HCT116 (cell line): ENCODE results near the gene WWTR1. TPM values are rescaled to one million over a fixed set of nuclear protein-coding genes. Genes with fewer than 3 reads are reported as not detected.

ENCODE experiments used
- ATAC-seq: fragments of 200-7000 bp; cut with Tn5 transposase; 2 replicates; pipeline ENCODE4 v1.9.1; 2020; ENCODE audit warnings: mild to moderate bottlenecking, moderate library complexity
- BruUV-seq: library from RNA; stranded (reverse); fragments of 400-500 nt; replicated peaks from 2 replicates; lab custom pipeline; 2021; lab: Mats Ljungman, UMichigan
- CTCF ChIA-PET: fragments of 300-600 bp; sonication (Branson Sonifier 250); formaldehyde crosslinking; loops from one replicate; lab custom pipeline; 2021; ENCODE audit warnings: antibody characterized with exemption; lab: Charles Lee
- POLR2A ChIA-PET: fragments of 300-600, 350-600 bp; sonication (Branson Sonifier 250); formaldehyde crosslinking; loops from one replicate; lab custom pipeline; 2021; ENCODE audit warnings: antibody characterized with exemption; lab: Charles Lee
- RAD21 ChIA-PET, 2 experiments: fragments of 300-600 bp; sonication (Branson Sonifier 250); formaldehyde crosslinking; loops; one replicate each; lab custom pipeline; 2023; ENCODE audit warnings: low total read pairs in 2 of 2; ENCODE audit not compliant: uncharacterized antibody in 2 of 2, unreplicated experiment in 2 of 2, low non-redundant PET in 1 of 2; lab: Charles Lee
- DNase-seq: peaks from one replicate; pipeline ENCODE4 v3.0.0-alpha.2; 2010; ENCODE audit warnings: low read depth, low spot score
- H2AFZ ChIP-seq: fragments of 200-600 bp; shearing (Covaris generic), sonication (generic); 2 replicates; pipeline ENCODE4 v1.6.1; 2017; ENCODE audit warnings: low read depth, mixed run types, mixed read lengths, antibody characterized with exemption, low read length; ENCODE audit not compliant: poor library complexity, severe bottlenecking
- H3K27ac ChIP-seq: 2 replicates; pipeline ENCODE4 v1.5.1; 2012; ENCODE audit warnings: low read depth, low read length
- H3K27me3 ChIP-seq: fragments of 200-600 bp; sonication (generic); 2 replicates; pipeline ENCODE4 v1.6.1; 2016; ENCODE audit warnings: mixed run types, low read length, mixed read lengths; ENCODE audit not compliant: insufficient read depth
- H3K36me3 ChIP-seq, 2 experiments: fragments of 200-500 bp in 1 of 2; fragments of 200-600 bp in 1 of 2; sonication (Bioruptor generic) in 1 of 2; sonication (generic) in 1 of 2; 2 replicates each; pipeline versions ENCODE4 v1.5.1 to v1.6.1; 2014 to 2016; ENCODE audit warnings: low read length in 2 of 2, inconsistent platforms in 1 of 2, mixed read lengths in 1 of 2, mixed run types in 1 of 2; ENCODE audit not compliant: insufficient read depth in 2 of 2, control insufficient read depth in 1 of 2
- H3K4me1 ChIP-seq, 2 experiments: fragments of 200-600 bp in 1 of 2; sonication (generic) in 1 of 2; 2 replicates each; pipeline versions ENCODE4 v1.5.1 to v1.6.1; 2012 to 2017; ENCODE audit warnings: low read length in 2 of 2, inconsistent platforms in 1 of 2, mild to moderate bottlenecking in 1 of 2, mixed read lengths in 1 of 2, mixed run types in 1 of 2, moderate library complexity in 1 of 2; ENCODE audit not compliant: insufficient read depth in 2 of 2, control insufficient read depth in 1 of 2
- H3K4me2 ChIP-seq: fragments of 200-600 bp; sonication (generic); 2 replicates; pipeline ENCODE4 v1.6.1; 2017; ENCODE audit warnings: mixed run types, low read length, mixed read lengths
- H3K4me3 ChIP-seq, 2 experiments: fragments of 200-600 bp in 1 of 2; sonication (generic) in 1 of 2; replicated peaks in 1 of 2; 2 replicates each; pipeline ENCODE4 v1.5.1; 2011 to 2016; ENCODE audit warnings: low read length in 2 of 2, control low read depth in 1 of 2, low read depth in 1 of 2, mild to moderate bottlenecking in 1 of 2, mixed read lengths in 1 of 2, mixed run types in 1 of 2
- H3K79me2 ChIP-seq: fragments of 200-600 bp; sonication (generic); 2 replicates; pipeline ENCODE4 v1.6.1; 2017; ENCODE audit warnings: mild to moderate bottlenecking, mixed run types, low read length, moderate library complexity, mixed read lengths; ENCODE audit not compliant: insufficient read depth
- H3K9ac ChIP-seq: fragments of 200-600 bp; sonication (generic); 2 replicates; pipeline ENCODE4 v1.6.1; 2016; ENCODE audit warnings: low read length, mixed read lengths
- H3K9me2 ChIP-seq: fragments of 200-600 bp; sonication (generic), shearing (Covaris generic); 2 replicates; pipeline ENCODE4 v1.6.1; 2017; ENCODE audit warnings: mixed run types, mild to moderate bottlenecking, moderate library complexity; ENCODE audit not compliant: insufficient read depth
- H3K9me3 ChIP-seq, 2 experiments: fragments of 200-500 bp in 1 of 2; fragments of 200-600 bp in 1 of 2; sonication (Bioruptor generic) in 1 of 2; sonication (generic) in 1 of 2; 2 replicates each; pipeline ENCODE4 v1.6.1; 2014 to 2017; ENCODE audit warnings: low read length in 2 of 2, mixed read lengths in 2 of 2, inconsistent platforms in 1 of 2, low read depth in 1 of 2, mild to moderate bottlenecking in 1 of 2, mixed run types in 1 of 2, moderate library complexity in 1 of 2; ENCODE audit not compliant: control insufficient read depth in 1 of 2, insufficient read depth in 1 of 2
- H4K20me1 ChIP-seq: fragments of 200-600 bp; sonication (generic), shearing (Covaris generic); 2 replicates; pipeline ENCODE4 v1.6.1; 2017; ENCODE audit warnings: mixed run types, mild to moderate bottlenecking, moderate library complexity; ENCODE audit not compliant: insufficient read depth
- EGR1 ChIP-seq: IDR thresholded peaks from 2 replicates; pipeline ENCODE4 v1.6.1; 2012; ENCODE audit warnings: low read depth
- FOSL1 ChIP-seq: IDR thresholded peaks from 2 replicates; pipeline ENCODE4 v1.6.1; 2012; ENCODE audit warnings: low read depth
- MAX ChIP-seq: IDR thresholded peaks from 2 replicates; pipeline ENCODE4 v1.6.1; 2012
- POLR2A ChIP-seq: IDR thresholded peaks from 2 replicates; pipeline ENCODE4 v1.7.0; 2011; ENCODE audit warnings: borderline replicate concordance; ENCODE audit not compliant: insufficient read depth, insufficient read length; ENCODE audit errors: extremely low read depth
- SP1 ChIP-seq: IDR thresholded peaks from 2 replicates; pipeline ENCODE4 v1.6.1; 2012; ENCODE audit warnings: low read depth
- SRF ChIP-seq: IDR thresholded peaks from 2 replicates; pipeline ENCODE4 v1.6.1; 2012; ENCODE audit warnings: low read depth
- TCF7L2 ChIP-seq: IDR thresholded peaks from 2 replicates; pipeline ENCODE4 v1.7.0; 2011; ENCODE audit warnings: borderline replicate concordance, inconsistent platforms; ENCODE audit not compliant: insufficient read depth, insufficient read length; ENCODE audit errors: extremely low read depth
- YY1 ChIP-seq: IDR thresholded peaks from 2 replicates; pipeline ENCODE4 v1.6.1; 2011; ENCODE audit warnings: low read length, low read depth, moderate library complexity, mild to moderate bottlenecking; ENCODE audit not compliant: insufficient replicate concordance; ENCODE audit errors: extremely low read depth
- ZBTB33 ChIP-seq: IDR thresholded peaks from 2 replicates; pipeline ENCODE4 v1.6.1; 2011; ENCODE audit warnings: mild to moderate bottlenecking, low read length, moderate library complexity; ENCODE audit not compliant: insufficient replicate concordance; ENCODE audit errors: extremely low read depth
- ZNF274 ChIP-seq: fragments of 200-500 bp; sonication (Bioruptor generic); IDR thresholded peaks from 2 replicates; pipeline ENCODE4 v1.6.1; 2014; ENCODE audit warnings: mild to moderate bottlenecking, low read depth, low read length, inconsistent platforms
- intact Hi-C: fragments of 100-400 bp; cut with micrococcal nuclease; formaldehyde crosslinking; loops from 2 replicates; pipeline ENCODE4 v1.10.0; 2022
- total RNA-seq: library from RNA; stranded (reverse); gene quantifications from one replicate; pipeline ENCODE4 v1.2.1, GENCODE V29; 2021; ENCODE audit not compliant: unreplicated experiment
- TF ChIP-seq, protein P1 (sequence below), 3 experiments: fragments of 200-600 bp in 1 of 3; sonication (generic) in 1 of 3; IDR thresholded peaks in 2 of 3; conservative IDR thresholded peaks in 1 of 3; 2 replicates each; pipeline ENCODE4 v1.5.1; 2012 to 2017; ENCODE audit warnings: low read depth in 2 of 3, low read length in 2 of 3, antibody characterized with exemption in 1 of 3, borderline replicate concordance in 1 of 3, control low read depth in 1 of 3, mild to moderate bottlenecking in 1 of 3, mixed read lengths in 1 of 3, mixed run types in 1 of 3, moderate library complexity in 1 of 3; ENCODE audit not compliant: insufficient read depth in 1 of 3

The WWTR1 gene
- total RNA-seq, 1 experiment from 2014 or later = 46.9 TPM

GRCh38 chr3:149506965-149507364 lies 150.9 kb downstream of the WWTR1 start:
- no peaks in the 10 kb centered on the region for H3K9me3 ChIP-seq
- no peaks in the 10 kb centered on the region for H3K9me2 ChIP-seq
- ATAC-seq = no peak
- CTCF ChIA-PET = interaction anchor here (1.1 kb wide), 1 partner anchor 246 kb away, joined by 3 read pairs; no protein-coding TSS in a partner anchor
- H3K36me3 ChIP-seq = no peaks in the 10 kb centered on the region
- H3K4me3 ChIP-seq = no peak overlapping the region
- POLR2A ChIA-PET = no interaction called here
- no peak overlapping the region for H3K4me2 ChIP-seq
- intact Hi-C loops = no loop called here
- RAD21 ChIA-PET = no interaction called here
- H3K27me3 ChIP-seq = no peaks in the 10 kb centered on the region
- no peaks in the 10 kb centered on the region for H3K4me1 ChIP-seq
- H3K9ac ChIP-seq = no peak overlapping the region
- H2AFZ ChIP-seq = no peak overlapping the region
- H3K79me2 ChIP-seq = no peaks in the 10 kb centered on the region
- H3K27ac ChIP-seq = no peak overlapping the region
- H4K20me1 ChIP-seq = no peaks in the 10 kb centered on the region
- BruUV-seq = no TSS peak
- no peak for DNase-seq
- no peak for TF ChIP-seq SRF
- no peak for TF ChIP-seq EGR1
- no peak for TF ChIP-seq SP1
- TF ChIP-seq MAX = no peak
- no peak for TF ChIP-seq ZBTB33
- no peak for TF ChIP-seq YY1
- TF ChIP-seq FOSL1 = no peak

GRCh38 chr3:149506540-149506939 lies 151.3 kb downstream of the WWTR1 start:
- ATAC-seq = no peak
- no peak overlapping the region for H2AFZ ChIP-seq
- no peak overlapping the region for H3K27ac ChIP-seq
- H3K4me2 ChIP-seq = no peak overlapping the region
- no peaks in the 10 kb centered on the region for H3K9me3 ChIP-seq
- no peaks in the 10 kb centered on the region for H3K9me2 ChIP-seq
- no peak overlapping the region for H3K9ac ChIP-seq
- no peaks in the 10 kb centered on the region for H4K20me1 ChIP-seq
- H3K79me2 ChIP-seq = no peaks in the 10 kb centered on the region
- no peak for TF ChIP-seq TCF7L2
- TF ChIP-seq ZBTB33 = no peak
- no peak for TF ChIP-seq ZNF274
- no peak for TF ChIP-seq POLR2A
- no peak for TF ChIP-seq SP1
- TF ChIP-seq, protein P1, sequence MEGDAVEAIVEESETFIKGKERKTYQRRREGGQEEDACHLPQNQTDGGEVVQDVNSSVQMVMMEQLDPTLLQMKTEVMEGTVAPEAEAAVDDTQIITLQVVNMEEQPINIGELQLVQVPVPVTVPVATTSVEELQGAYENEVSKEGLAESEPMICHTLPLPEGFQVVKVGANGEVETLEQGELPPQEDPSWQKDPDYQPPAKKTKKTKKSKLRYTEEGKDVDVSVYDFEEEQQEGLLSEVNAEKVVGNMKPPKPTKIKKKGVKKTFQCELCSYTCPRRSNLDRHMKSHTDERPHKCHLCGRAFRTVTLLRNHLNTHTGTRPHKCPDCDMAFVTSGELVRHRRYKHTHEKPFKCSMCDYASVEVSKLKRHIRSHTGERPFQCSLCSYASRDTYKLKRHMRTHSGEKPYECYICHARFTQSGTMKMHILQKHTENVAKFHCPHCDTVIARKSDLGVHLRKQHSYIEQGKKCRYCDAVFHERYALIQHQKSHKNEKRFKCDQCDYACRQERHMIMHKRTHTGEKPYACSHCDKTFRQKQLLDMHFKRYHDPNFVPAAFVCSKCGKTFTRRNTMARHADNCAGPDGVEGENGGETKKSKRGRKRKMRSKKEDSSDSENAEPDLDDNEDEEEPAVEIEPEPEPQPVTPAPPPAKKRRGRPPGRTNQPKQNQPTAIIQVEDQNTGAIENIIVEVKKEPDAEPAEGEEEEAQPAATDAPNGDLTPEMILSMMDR (IDR thresholded peaks at IDR 0.05 in 2 of 3, conservative IDR thresholded peaks at IDR 0.05 in 1 of 3; ENCODE audit: borderline replicate concordance in 1 of 3, insufficient read depth in 1 of 3, low read depth in 2 of 3, low read length in 2 of 3) = no peak
- ChIA-PET CTCF (interaction anchor here (0.9 to 1.1 kb wide), 2 partner anchors 62 to 246 kb away, joined by 3 read pairs; no protein-coding TSS in a partner anchor), RAD21 (no interaction called here), POLR2A (no interaction called here)
- no peaks in the 10 kb centered on the region for H3K36me3 ChIP-seq
- intact Hi-C loops = no loop called here
- H3K27me3 ChIP-seq = no peaks in the 10 kb centered on the region
- BruUV-seq = no TSS peak
- no peak for DNase-seq
- H3K4me1 ChIP-seq = no peaks in the 10 kb centered on the region
- no peak overlapping the region for H3K4me3 ChIP-seq
